Measurements from ENCODE around the gene THBS2.

DNA sequence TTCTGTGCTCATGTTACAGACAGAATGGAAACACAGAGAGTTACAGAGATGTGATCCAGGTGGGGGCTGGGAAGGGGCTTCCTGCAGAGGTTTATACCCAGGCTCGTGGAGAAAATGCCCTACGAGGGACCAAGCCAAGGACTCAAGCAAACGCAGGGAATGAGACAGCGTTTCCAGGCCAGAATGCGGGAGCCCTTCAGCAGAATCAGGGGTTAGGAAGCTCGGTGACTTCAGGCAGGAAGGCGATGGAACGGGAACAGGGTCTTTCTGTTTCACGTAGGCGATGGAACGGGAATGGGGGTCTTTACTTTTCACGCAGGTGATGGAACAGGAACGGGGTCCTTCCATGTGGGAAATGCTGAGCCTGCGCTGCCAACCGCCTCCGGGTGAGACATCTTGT, 82.6 kb downstream of the THBS2 start:
- TF ChIP-seq CTCF (IDR thresholded peaks at IDR 0.05) (no peak), POLR2A (IDR thresholded peaks at IDR 0.05) (no peak)
